ENCODE measurements around the gene ARID1B.

DNA sequence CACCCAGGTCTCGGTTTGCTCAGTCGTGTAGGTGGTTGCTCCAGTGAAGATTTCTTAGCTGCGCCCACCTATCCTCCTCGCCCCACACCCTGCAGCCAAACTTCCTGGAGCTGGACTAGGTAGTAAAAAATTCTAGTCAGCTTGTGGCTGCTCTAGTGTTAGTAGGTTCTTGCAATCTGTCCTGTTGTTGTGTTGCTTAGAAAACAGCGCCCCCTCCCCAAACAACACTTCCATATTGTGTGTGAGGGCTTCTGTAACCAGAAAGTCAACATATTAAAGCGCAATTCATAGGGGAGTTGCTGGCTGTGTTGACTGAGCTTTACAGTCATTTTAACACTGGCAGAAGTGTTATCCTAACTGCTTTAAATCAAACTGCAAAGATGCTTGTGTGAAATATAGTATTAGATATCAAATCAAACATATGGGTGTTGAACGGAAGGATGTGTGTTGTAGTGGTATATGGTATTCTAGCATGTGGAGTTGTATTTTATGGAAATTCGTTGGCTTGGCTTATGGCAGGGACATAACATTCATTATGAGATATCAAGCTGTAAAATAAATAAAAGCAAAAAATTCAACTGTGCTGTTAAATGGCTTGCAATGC lies 122.5 kb downstream of the ARID1B start:
- no peak for TF ChIP-seq POLR2A (IDR thresholded peaks at IDR 0.05; ENCODE audit: borderline replicate concordance, extremely low read depth, insufficient read depth, insufficient read length)
- TF ChIP-seq, protein P1, sequence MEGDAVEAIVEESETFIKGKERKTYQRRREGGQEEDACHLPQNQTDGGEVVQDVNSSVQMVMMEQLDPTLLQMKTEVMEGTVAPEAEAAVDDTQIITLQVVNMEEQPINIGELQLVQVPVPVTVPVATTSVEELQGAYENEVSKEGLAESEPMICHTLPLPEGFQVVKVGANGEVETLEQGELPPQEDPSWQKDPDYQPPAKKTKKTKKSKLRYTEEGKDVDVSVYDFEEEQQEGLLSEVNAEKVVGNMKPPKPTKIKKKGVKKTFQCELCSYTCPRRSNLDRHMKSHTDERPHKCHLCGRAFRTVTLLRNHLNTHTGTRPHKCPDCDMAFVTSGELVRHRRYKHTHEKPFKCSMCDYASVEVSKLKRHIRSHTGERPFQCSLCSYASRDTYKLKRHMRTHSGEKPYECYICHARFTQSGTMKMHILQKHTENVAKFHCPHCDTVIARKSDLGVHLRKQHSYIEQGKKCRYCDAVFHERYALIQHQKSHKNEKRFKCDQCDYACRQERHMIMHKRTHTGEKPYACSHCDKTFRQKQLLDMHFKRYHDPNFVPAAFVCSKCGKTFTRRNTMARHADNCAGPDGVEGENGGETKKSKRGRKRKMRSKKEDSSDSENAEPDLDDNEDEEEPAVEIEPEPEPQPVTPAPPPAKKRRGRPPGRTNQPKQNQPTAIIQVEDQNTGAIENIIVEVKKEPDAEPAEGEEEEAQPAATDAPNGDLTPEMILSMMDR (IDR thresholded peaks at IDR 0.05 in 2 of 3, conservative IDR thresholded peaks at IDR 0.05 in 1 of 3; ENCODE audit: borderline replicate concordance in 1 of 3, insufficient read depth in 1 of 3, low read depth in 2 of 3, low read length in 2 of 3), result no peak
- no peak for TF ChIP-seq POLR2AphosphoS5 (IDR thresholded peaks at IDR 0.05; ENCODE audit: low read depth, low read length)
- TF ChIP-seq EZH2 (IDR thresholded peaks at IDR 0.05), result no peak
- TF ChIP-seq MAX (IDR thresholded peaks at IDR 0.05), result no peak
- no peak for TF ChIP-seq SRF (IDR thresholded peaks at IDR 0.05; ENCODE audit: low read depth)
- TF ChIP-seq, protein P2, sequence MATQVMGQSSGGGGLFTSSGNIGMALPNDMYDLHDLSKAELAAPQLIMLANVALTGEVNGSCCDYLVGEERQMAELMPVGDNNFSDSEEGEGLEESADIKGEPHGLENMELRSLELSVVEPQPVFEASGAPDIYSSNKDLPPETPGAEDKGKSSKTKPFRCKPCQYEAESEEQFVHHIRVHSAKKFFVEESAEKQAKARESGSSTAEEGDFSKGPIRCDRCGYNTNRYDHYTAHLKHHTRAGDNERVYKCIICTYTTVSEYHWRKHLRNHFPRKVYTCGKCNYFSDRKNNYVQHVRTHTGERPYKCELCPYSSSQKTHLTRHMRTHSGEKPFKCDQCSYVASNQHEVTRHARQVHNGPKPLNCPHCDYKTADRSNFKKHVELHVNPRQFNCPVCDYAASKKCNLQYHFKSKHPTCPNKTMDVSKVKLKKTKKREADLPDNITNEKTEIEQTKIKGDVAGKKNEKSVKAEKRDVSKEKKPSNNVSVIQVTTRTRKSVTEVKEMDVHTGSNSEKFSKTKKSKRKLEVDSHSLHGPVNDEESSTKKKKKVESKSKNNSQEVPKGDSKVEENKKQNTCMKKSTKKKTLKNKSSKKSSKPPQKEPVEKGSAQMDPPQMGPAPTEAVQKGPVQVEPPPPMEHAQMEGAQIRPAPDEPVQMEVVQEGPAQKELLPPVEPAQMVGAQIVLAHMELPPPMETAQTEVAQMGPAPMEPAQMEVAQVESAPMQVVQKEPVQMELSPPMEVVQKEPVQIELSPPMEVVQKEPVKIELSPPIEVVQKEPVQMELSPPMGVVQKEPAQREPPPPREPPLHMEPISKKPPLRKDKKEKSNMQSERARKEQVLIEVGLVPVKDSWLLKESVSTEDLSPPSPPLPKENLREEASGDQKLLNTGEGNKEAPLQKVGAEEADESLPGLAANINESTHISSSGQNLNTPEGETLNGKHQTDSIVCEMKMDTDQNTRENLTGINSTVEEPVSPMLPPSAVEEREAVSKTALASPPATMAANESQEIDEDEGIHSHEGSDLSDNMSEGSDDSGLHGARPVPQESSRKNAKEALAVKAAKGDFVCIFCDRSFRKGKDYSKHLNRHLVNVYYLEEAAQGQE (IDR thresholded peaks at IDR 0.05; ENCODE audit: low read depth), result no peak
- no peak for TF ChIP-seq ZNF274 (IDR thresholded peaks at IDR 0.05; ENCODE audit: low read depth, low read length)
- TF ChIP-seq JUND (IDR thresholded peaks at IDR 0.05), result no peak
- no peak for TF ChIP-seq RAD21 (IDR thresholded peaks at IDR 0.05; ENCODE audit: low read depth)
- TF ChIP-seq EGR1 (IDR thresholded peaks at IDR 0.05; ENCODE audit: low read depth), result no peak
